AG10803 (cell line): ENCODE data around the gene ABCC6.

Source experiments
- DNase-seq: peaks from one replicate; pipeline ENCODE4 v3.0.0; 2010; ENCODE audit warnings: low read depth
- H3K4me3 ChIP-seq: 2 replicates; pipeline ENCODE4 v1.5.1; 2011; ENCODE audit warnings: mild to moderate bottlenecking, low read length, control low read depth
- CTCF ChIP-seq: conservative IDR thresholded peaks from 2 replicates; pipeline ENCODE4 v1.5.1; 2011; ENCODE audit warnings: mild to moderate bottlenecking, low read length, control low read depth, inconsistent platforms

ABCC6 gene

GRCh38 chr16:16143931-16144330, 79.4 kb downstream of the ABCC6 start:
- DNase-seq = no peak
- no peak for TF ChIP-seq CTCF
- no peak overlapping the region for H3K4me3 ChIP-seq

- no peak for DNase-seq
Measured at GRCh38 chr16:16143038-16143763, 80.1 kb downstream of the ABCC6 start.

GRCh38 chr16:16141784-16142396, 81.4 kb downstream of the ABCC6 start:
- TF ChIP-seq CTCF = no peak
- no peak for DNase-seq
- H3K4me3 ChIP-seq = no peak overlapping the region

More at GRCh38 chr16:16143038-16143763, 80.1 kb downstream of the ABCC6 start:
- TF ChIP-seq CTCF = peak; percentile 28; the same call in 1 of the 2 replicates
- H3K4me3 ChIP-seq = no peak overlapping the region

- H3K4me3 ChIP-seq = no peak overlapping the region
Measured at GRCh38 chr16:16141141-16141540, 82.2 kb downstream of the ABCC6 start.

GRCh38 chr16:16140537-16140936, 82.8 kb downstream of the ABCC6 start:
- no peak for DNase-seq
- no peak overlapping the region for H3K4me3 ChIP-seq
- TF ChIP-seq CTCF = no peak

More at GRCh38 chr16:16141141-16141540, 82.2 kb downstream of the ABCC6 start:
- no peak for DNase-seq
- TF ChIP-seq CTCF = no peak

GRCh38 chr16:16139806-16140205, 83.5 kb downstream of the ABCC6 start:
- H3K4me3 ChIP-seq = no peak overlapping the region
- no peak for TF ChIP-seq CTCF
- no peak for DNase-seq

GRCh38 chr16:16139061-16139460, 84.2 kb downstream of the ABCC6 start:
- H3K4me3 ChIP-seq = no peak overlapping the region
- DNase-seq = no peak
- no peak for TF ChIP-seq CTCF
